HG02798 (cell line): ENCODE measurements around the gene PDE4B.
"Not testable (repeated sequence)": the region's sequence is repeated elsewhere in the genome, so short reads cannot be mapped to it uniquely, and the experiment has no call there.

Source experiments
- ATAC-seq: cut with Tn5 transposase; IDR thresholded peaks from one replicate; pipeline ENCODE4 v1.9.1; 2021; ENCODE audit warnings: mild to moderate bottlenecking; ENCODE audit not compliant: unreplicated experiment, poor library complexity

PDE4B gene

DNA sequence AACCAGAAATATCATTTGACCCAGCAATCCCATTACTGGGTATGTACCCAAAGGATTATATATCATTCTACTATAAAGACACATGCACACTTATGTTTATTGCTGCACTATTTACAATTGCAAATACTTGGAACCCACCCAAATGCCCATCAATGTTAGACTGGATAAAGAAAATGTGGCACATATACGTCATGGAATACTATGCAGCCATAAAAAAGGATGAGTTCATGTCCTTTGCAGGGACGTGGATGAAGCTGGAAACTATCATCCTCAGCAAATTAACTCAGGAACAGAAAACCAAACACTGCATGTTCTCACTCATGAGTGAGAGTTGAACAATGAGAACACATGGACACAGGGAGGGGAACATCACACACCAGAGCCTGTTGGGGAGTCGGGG is 85.6 kb downstream of the PDE4B start:
- ATAC-seq = not testable (repeated sequence)

DNA sequence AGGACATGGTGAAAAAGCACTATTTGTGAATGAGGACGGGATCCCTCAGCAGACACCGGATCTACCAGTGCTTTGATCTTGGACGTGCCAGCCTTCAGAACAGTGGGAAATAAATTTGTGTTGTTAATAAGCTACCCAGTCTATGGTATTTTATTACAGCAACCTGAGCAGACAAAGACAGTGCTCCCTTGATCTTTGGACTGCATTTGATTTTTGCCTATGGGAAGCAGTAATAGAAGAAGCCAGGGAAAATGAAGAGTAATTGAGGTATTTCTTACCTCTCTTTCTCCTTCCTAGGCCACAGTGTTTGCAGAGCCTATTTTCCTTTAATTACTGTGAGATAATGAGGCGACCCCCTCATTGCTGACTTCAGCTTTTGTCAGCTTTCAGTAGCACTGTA is 87.9 kb downstream of the PDE4B start:
- no peak for ATAC-seq

DNA sequence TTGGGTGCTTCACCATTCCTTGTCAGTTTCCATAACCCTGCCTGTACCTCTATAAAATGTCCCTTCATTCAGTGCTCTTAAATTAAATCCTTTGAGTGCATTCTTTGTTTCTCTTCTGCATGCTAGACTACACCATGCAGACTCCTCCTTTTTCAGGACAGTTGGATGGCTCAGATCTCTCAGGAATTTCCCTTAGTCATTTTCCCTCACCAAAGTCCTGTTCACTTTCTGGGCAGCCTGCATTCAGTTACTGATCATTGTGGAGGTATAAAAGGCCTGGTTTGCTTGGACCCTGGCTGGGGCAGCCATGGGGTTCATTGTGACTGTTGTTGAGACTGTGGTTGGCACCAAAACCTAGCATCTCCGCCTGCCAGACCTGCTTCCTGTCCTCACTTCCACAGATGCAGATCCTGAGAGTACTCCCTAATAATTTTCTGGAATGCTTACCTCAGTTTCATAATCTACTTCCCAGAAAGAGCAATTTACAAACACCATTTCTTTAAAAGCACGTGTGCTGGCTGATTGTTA is 88.4 kb downstream of the PDE4B start:
- no peak for ATAC-seq

DNA sequence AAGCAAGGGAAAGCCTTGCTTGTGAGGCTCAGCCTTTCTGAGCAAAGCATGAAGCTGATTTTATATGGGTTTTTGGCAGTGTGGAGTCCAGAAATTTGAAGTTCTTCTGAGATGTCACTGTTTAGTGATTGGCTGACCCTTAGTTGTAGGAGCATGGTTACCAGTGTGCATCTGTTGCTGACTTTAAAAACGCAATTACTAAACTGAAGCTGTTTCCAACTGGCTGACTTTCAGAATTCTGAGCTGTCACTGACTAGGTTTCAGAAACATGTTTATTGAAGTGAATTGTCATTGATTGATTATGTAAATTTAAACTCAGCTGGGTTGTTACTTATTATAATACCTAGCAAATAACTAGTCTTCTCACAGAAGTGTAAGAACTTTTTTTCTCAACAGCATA is 89.4 kb downstream of the PDE4B start:
- ATAC-seq = no peak

DNA sequence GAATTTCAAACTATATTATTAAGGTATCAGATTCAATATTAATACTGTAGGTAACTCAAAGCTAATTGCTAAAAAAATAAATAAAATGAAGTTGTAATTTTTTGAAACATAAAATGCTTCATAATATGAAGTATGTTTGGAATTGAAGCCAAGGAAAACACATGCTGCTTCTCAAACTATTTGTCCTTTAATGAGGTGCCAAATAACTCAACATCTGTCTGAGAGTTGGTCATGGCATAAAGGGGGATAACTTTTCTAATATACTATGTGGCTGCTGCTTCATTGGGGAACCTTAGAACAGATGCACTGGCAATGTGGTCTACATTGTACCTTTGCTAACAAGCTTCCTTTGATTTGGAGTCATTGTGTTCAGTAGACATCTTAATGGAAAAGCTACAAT is 96.7 kb downstream of the PDE4B start:
- ATAC-seq = no peak

DNA sequence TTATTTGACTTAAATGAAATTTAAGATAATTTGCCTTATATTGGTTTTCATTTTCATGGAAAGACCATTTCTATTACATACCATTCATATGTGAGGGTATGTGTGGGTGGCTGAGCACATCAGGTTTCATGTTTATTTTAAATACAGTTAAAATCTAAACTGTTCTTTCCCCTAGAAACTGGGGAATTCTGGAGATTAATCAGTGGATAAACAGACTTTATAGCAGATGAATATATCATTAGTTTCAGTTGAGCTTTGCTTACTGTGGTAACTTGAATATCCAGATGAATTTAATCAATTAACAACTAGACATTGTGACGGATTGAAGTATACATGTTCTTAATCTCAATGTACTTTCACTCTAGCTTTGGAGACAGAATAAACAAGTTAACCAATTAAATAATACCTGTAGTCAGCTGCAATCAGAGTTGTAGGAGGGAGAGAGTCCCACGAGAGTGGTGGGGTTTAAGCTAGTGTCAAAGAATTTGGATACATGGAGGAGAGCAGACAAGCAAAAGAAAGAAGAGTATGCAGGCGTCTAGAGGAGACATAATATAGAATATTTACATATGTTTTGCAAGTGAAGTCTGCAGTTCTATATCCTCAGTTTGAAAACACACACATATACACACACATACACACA is 97.6 kb downstream of the PDE4B start:
- ATAC-seq = no peak

DNA sequence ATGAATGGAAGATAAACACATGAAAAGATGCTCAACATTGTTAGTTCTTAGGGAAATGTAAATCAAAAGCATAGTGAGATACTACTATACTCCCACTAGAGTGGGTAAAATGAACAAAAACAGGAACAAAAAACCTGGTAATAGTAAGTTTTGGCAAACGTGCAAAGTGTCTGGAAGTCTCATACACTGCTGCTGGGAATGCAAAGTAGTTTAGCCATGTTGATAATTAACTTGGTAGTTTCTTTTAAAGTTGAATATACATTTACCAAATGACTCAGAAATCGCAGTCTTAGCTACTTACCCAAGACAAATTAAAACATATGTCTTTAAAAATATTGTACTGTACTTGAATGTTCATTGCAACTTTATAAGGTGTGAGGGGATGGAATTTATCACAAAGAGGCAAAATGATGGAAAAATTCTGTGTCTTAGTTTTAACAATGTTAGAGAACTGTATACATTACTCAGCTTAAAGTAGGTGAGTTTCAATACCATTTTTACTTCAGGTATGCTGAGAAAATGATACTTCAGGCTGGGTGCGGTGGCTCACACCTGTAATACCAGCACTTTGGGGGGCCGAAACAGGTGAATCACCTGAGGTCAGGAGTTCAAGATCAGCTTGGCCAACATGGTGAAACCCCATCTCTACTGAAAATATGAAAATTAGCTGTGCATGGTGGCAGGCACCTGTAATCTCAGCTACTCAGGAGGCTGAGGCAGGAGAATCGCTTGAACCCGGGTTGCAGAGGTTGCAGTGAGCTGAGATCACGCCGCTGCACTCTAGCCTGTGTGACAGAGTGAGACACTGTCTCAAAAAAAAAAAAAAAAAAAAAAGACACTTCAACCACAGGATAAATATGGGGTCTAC is 102.3 kb downstream of the PDE4B start:
- ATAC-seq = peak; percentile 86

DNA sequence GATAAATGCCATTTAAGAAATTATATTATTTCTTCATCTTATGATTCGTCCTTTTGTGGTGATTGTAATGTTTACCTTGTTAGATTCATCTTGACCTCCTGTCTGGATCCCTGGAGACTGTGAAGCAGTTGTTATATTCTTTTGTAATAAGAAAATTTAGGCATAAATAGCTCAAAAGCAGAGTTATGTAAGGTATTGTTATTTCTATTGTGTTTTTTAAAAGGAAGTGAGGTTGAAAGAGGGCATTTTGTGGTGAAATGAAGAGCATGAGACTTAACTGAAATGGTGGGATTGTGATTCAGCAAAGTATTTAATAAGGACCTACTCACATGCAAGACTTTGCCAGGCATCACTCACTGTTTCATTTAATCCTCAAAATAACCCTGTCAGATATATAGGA is 104.0 kb downstream of the PDE4B start:
- no peak for ATAC-seq

DNA sequence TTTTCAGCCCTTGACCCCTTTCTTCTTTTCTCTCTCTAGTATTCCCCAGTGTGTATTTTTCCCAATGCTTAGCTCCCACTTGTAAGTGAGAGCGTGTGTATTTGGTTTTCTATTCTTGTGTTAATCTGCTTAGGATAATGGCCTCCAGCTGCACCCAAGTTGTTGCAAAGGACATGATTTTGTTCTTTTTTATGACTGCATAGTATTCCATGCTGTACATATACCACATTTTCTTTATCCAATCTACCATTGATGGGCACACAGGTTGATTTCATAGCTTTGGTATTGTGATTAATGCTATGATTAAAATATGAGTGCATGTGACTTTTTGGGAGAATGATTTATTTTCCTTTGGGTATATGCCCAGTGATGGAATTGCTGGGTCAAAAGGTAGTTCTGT is 104.8 kb downstream of the PDE4B start:
- no peak for ATAC-seq

DNA sequence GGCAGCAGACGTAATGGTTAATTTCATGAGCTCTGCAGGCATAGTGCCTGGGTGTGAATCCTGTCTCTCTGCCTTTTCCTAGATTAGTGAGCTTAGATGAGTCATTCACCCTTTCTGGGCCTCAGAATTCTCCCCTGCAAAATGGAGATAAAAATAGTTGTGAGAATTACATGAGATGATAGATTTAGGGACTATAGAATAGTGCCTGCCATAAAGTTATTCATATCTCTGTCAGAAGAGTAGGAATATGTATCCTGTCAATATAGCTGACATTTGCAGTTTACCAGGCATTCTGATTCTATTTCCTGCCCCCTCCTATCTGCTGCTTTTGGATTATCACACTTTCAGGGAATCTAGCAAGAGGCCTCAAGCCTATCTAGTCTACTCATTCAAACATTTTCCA is 112.0 kb downstream of the PDE4B start:
- no peak for ATAC-seq

DNA sequence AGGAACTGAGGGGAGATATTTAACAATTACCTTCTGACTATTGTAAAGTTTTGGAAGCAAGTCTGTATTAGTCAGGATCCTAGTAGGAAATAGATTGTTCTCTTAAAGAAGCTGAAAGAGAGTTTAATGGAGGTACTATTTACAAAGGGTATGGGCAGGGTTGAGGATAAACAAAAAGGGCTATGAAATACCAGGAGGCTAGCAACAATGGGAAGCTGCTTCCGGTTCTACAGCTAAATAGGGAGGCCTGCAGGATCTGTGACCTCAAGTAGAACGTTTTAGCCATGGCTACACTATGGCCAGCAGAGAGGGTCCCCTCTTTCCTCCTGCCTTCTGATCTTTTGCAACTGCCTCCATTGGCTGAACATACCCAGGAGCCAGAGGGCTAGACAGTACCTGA is 117.7 kb downstream of the PDE4B start:
- no peak for ATAC-seq

DNA sequence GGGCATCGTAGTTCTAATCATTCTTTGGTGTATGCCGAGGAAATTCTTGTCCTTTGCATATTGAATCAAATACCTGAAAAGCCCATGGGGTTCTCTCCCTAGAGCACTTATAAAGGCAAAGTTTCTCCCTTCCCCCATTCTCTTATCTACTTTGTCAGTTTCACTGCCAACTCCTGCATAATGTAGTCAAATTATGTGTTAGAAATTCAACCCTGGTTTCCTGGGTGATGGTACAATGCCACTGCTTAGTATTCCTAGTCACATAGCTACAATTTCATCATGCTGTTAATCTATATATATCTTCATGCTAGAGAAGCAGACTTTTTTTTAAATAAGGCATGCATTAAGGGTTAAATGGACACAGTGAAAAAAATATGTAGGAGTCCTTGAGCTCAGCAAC is 119.0 kb downstream of the PDE4B start:
- no peak for ATAC-seq

DNA sequence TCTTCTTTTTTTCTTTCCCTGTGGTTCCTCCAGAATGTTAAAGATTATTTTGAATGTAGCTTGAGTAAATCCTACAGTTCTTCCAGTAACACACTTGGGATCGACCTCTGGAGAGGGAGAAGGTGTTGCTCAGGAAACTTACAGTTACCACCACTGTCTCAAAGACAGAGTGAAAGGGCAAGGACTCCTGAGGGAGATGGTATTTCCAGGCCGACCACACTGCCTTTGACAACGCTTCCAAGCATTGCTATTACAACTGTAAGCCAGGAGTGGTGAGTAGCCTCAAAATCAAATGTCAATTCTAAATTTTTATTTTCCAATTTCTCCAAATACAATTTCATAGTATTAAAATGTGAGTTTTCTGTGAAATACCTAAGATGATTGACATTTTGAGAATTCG is 125.9 kb downstream of the PDE4B start:
- ATAC-seq = no peak

DNA sequence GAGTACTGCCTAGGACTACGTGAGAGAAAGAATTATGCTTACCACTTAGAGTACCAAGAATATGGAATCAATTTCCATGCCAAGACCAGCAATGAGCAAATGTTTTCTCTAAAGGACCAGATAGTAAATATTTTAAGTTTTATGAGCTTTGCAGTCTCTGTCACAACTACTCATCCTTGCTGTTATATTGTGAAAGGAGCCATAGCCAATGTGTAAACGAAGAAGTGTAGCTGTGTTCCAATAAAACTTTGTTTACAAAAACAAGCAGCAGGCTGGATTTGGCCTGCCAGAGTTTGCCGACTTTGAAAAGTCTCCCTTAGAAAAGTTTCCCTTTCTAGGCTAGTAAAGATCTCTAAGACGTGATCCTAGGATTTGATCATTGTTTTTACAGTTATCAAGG is 128.8 kb downstream of the PDE4B start:
- no peak for ATAC-seq

DNA sequence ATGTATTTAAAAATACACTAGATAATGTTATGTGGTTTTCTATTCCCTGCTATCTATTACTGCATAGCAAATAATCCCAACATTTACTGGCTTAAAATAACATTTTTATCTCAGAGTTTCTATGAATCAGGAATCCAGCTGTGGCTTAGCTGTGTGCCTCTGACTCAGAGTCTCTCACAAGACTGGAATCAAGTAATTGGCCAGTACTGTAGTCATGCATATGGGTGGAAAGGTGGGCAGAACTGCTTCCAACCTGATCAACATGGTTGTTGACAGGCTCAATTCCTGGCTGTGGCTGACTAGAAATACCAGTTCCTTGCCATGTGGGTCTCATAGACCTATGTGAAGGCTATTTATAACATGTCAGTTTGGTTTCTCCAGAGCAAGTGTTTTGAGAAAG is 131.8 kb downstream of the PDE4B start:
- no peak for ATAC-seq

DNA sequence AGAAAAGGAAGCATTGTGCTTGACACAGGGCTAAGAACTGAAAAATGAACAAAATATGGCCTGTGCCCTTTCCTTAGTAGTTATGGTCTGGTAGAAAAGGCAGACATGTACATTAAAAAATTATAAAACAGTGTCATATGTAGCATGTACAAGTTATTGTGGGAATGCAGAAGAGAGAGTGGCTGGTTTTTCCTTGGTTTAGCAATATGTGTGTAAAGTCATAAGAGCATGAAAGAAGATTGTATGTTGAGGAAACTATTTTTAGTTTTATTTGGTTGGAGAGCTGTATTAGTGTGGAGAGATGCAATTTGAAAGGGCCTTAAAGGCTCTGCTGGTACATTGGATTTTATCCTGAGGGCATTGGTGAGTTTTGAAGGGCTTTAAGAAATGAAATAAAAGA is 145.8 kb downstream of the PDE4B start:
- ATAC-seq = no peak

DNA sequence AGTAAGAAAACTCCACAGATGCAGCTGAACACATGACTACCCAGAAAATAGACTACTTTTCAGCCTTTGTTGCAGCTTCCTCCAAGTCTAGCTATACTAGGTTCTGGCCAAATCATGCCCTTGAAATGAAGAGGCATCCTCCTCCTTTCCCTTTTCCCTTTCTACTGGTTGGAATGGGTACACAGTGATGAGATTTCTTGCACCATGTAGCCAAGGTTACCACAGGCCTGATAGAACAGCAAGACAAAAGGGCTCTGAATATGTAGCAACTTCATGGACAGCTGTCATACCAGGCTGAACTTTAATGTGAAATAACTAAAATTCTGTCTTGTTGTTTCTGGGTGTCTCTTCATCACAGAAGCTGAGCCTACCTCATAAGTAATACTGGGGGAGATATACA is 146.5 kb downstream of the PDE4B start:
- no peak for ATAC-seq

DNA sequence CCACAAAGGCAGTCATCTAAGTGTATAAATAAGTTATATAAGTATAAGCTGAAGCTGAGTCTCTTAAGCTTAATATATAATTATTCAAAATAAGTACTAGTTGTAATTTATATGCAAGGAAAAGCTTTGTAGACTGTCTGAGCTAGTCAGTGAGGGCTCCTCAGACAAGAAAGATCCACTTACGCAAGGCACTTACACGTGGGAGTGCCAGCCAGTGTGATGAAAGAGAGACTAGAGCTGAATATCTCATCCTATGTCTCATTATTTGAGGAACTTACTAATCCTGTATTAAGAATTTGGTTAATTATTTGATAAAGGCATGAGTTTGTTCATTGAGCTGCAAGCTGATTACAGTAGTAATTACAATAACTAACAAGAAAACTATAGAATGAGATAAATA is 146.9 kb downstream of the PDE4B start:
- ATAC-seq = no peak

DNA sequence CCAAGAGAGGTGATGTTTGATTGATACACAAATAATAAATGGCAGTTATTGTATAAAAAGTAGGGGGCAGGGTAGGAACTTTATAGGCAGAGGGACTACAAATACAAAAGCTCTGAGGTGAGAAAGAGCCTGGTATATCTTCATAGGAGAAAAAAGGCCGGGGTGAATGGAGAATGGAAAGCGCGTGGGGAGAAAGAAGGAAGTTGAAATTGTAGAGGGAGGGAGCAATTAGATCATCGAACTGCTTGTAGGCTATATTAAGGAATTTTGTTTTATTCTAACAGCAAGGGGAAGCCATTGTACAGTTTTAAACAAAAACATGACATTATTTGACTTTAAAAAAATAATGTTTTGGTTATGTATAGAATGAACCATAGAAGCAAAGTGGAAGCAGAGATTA is 147.4 kb downstream of the PDE4B start:
- ATAC-seq = no peak

DNA sequence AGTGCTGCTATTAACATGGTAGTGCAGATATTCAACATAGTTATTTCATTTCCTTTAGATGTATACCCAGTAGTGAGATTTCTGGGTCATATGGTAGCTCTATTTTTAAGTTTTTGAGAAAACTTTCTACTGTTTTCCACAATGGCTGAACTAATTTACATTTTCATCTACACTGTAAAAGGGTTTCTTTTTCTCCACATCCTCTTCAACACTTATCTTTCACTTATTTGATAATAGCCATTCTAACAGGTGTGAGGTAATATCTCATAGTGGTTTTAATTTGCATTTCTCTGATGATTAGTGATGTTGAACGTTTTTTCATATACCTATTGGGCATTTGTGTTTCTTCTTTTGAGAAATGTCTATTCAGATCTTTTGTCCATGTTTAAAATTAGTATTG is 149.8 kb downstream of the PDE4B start:
- ATAC-seq = peak; percentile 44

DNA sequence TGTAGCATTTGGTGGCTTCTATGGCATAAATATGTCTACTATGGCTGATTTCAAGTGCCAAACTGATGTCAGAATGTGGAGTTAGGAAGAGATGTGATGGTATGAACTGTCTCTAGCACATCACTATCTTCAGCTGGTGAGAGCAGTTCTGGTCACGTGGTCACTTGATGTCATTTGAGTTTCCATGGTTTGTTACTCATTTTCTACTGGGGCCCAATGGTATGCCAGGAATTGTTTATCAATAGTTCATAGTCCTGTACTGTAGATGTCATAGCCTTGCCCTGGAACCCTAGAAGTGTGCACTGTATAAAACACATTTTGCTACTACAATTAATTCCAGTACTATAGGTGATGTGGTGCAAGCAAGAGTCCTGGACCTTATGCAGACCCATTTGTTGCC is 153.7 kb downstream of the PDE4B start:
- ATAC-seq = no peak

DNA sequence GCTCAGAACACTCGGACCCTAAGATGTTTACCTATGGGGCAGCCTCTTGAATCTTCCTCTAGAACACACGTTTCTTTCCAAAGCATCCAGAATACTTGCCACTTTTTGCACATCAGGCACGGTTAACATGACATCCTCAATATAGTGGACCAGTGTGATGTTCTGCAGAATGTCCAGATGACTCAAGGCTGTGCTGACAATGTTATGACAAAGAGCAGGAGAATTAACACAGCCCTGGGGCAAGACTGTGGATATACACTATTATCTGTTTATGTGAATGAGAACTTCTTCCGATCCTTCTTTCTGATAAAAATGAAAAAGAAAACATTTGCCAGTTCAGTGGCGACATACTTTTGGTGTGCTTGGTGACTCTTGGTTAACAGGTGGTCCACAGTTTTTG is 154.3 kb downstream of the PDE4B start:
- no peak for ATAC-seq
